Ectodermal cell (in vitro differentiated cells): ENCODE results near the gene PDHX.
"Not testable (repeated sequence)": the region's sequence is repeated elsewhere in the genome, so short reads cannot be mapped to it uniquely, and the experiment has no call there.

ENCODE experiments used
- H3K27ac ChIP-seq: 2 replicates; pipeline ENCODE4 v1.7.0; 2013; ENCODE audit warnings: mild to moderate bottlenecking, low read depth, low read length; ENCODE audit not compliant: insufficient read depth, poor library complexity, severe bottlenecking
- H3K27me3 ChIP-seq: 2 replicates; pipeline ENCODE4 v1.7.0; 2013; ENCODE audit warnings: mild to moderate bottlenecking, low read length; ENCODE audit not compliant: insufficient read depth, control insufficient read depth, poor library complexity, severe bottlenecking
- H3K36me3 ChIP-seq: one replicate; pipeline ENCODE4 v1.7.0; 2013; ENCODE audit warnings: low read length; ENCODE audit not compliant: control insufficient read depth, insufficient read depth
- H3K4me1 ChIP-seq: one replicate; pipeline ENCODE4 v1.7.0; 2013; ENCODE audit warnings: low read length; ENCODE audit not compliant: control insufficient read depth, insufficient read depth
- H3K4me3 ChIP-seq: 2 replicates; pipeline ENCODE4 v1.7.0; 2013; ENCODE audit warnings: low read depth, low read length, control low read depth; ENCODE audit not compliant: insufficient read depth
- H3K9me3 ChIP-seq: 2 replicates; pipeline ENCODE4 v1.7.0; 2013; ENCODE audit warnings: mild to moderate bottlenecking, low read length, moderate library complexity; ENCODE audit not compliant: control insufficient read depth
- WGBS, 2 experiments: methylation state at CpG; one replicate each; pipeline ENCODE4 v1.1.7; 2013; ENCODE audit warnings: missing lambda C conversion rate in 2 of 2; 5-methylcytosine and 5-hydroxymethylcytosine counted together

PDHX gene

DNA sequence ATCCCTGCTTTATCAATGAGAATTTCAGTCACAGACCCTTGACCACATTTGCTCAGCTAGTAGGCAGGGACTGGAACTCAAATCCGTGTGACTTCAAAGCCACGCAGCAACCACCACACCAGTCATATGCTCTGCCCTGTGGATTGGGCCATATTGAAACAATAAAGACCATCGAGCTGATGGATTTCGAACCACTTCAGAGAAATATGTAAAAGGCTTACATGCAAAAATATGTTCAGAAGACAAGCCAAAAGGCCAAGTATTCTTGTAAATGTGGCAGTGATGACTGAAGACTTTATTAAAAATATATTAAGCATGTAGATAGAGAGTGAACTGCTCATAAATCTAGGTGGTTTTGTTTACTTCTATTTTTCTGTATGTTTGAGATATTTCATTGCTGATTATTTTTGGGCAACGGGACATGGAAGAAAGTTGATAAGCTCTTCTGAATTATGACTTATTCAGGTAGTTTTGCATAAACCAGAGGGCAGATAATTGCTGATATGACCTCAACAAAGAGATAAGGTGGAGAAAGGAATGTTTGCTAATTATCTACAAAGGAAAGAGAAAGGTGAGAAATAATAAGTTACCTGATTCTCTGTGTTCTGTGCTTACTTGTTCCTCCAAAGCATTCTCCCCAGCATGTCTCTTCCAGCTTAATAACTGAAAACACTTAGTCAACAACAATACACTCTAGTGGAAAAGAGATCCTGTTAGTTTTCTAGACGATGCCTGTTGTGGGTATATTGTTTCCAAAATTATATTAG is 99.4 kb downstream of the PDHX start:
- Histone ChIP-seq H3K27me3 (no peaks in the 10 kb centered on the region), H3K27ac (no peak overlapping the region), H3K9me3 (no peaks in the 10 kb centered on the region), H3K4me1 (no peaks in the 10 kb centered on the region), H3K36me3 (no peaks in the 10 kb centered on the region), H3K4me3 (no peak overlapping the region)
- WGBS, 2 experiments = 87 to 95% methylated on average over 5 to 6 of the region's 6 CpGs

DNA sequence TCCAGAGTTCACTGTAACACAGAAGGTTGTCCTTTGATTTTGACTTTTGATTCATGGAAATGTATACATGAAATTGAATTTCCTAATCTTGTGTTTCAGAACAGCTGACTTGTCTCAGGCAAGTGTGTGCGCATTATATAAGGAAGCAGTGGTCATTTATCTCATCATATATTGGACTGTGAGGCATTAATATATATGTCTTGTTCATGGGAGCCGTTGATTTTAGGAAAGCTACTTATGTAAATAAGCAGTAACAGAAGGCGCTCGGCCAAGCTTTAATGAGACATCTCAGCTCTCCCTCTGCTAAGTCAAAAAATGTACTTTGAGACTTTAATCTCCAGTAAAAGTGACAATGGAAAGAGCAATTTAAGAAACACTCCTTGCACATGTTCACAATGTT is 100.5 kb downstream of the PDHX start:
- Histone ChIP-seq H3K9me3 (no peaks in the 10 kb centered on the region), H3K27me3 (no peaks in the 10 kb centered on the region), H3K4me3 (no peak overlapping the region), H3K27ac (no peak overlapping the region), H3K4me1 (no peaks in the 10 kb centered on the region), H3K36me3 (no peaks in the 10 kb centered on the region)
- 94 to 98% methylated on average over 4 of the region's 4 CpGs for WGBS, 2 experiments

DNA sequence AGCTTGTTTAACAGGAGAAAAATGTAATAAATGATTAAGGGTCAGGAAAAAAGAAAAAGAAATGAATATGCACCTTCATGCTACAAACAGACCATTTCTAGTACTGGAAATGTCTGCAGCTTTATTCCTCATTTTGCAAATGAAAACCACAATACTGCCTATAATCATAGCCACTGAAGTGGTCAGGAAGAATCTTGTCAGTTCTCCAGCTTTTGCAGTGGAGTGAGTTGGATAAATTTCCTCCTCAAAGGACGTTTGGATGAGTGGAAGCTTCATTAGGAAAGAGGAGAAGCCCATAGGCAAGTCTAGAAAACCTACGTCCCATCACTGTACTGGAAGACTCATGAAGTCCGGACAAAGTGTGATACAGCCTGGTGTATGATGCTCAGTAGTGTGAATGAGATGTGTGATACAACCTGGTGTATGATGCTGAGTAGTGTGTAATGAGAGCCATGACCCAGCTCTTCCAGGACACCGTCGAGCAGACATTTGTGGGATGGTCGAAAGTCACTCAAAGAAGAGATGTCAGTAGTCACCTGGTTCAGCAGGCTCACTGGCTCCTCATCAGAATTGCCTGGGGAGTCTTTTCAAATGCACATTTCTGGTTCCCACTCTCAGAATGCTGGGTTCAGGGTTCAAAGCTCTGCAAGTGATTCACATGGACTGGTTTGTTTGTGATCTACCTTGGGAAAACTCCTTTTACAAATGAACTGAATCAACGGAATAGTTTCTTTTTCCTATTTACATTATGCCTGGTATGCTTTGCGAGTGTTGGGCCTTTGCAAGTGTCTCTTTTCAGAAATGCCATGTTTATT is 101.3 kb downstream of the PDHX start:
- no peaks in the 10 kb centered on the region for H3K4me1 ChIP-seq
- no peak overlapping the region for H3K4me3 ChIP-seq
- H3K9me3 ChIP-seq = no peaks in the 10 kb centered on the region
- no peaks in the 10 kb centered on the region for H3K27me3 ChIP-seq
- H3K36me3 ChIP-seq = no peaks in the 10 kb centered on the region
- 71 to 80% methylated on average over 8 of the region's 8 CpGs for WGBS, 2 experiments
- no peak overlapping the region for H3K27ac ChIP-seq

DNA sequence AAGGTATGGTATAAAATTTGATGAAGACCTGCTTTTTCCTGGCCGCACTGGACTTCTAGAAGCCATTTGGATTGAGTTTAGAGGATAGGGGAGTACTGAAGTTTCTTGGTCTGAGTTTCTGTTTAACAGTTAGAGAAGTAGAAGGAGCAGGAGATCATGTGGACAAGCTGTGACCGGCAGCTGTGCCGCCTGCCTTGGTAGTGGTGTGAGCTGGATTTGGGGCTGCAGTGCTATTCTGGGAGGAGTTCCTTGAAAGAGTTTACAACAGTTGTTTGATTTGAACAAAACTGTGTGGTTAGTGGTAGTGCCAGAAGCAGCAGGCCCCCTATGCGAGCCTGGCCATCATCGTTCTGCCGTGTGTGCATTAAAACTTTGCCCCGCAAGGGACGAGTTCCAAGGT is 105.2 kb downstream of the PDHX start:
- Histone ChIP-seq H3K4me3 (no peak overlapping the region), H3K27ac (no peak overlapping the region), H3K36me3 (no peaks in the 10 kb centered on the region), H3K4me1 (no peaks in the 10 kb centered on the region), H3K27me3 (no peaks in the 10 kb centered on the region), H3K9me3 (no peaks in the 10 kb centered on the region)
- WGBS, 2 experiments = 96 to 98% methylated on average over 8 of the region's 8 CpGs

DNA sequence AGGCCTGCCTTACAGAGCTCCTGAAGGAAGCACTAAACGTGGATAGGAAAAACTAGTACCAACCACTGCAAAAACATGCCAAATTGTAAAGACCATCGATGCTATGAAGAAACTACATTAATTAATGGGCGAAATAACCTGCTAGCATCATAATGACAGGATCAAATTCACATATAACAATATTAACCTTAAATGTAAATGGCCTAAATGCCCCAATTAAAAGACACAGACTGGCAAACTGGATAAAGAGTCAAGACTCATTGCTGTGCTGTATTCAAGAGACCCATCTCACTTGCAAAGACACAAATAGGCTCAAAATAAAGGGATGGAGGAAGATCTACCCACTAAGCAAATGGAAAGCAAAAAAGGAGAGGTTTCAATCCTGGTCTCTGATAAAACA is 107.5 kb downstream of the PDHX start:
- not testable (repeated sequence) for H3K36me3 ChIP-seq, H3K4me3 ChIP-seq, H3K9me3 ChIP-seq, H3K4me1 ChIP-seq, H3K27ac ChIP-seq, H3K27me3 ChIP-seq
- 91 to 93% methylated on average over 3 of the region's 3 CpGs for WGBS, 2 experiments

DNA sequence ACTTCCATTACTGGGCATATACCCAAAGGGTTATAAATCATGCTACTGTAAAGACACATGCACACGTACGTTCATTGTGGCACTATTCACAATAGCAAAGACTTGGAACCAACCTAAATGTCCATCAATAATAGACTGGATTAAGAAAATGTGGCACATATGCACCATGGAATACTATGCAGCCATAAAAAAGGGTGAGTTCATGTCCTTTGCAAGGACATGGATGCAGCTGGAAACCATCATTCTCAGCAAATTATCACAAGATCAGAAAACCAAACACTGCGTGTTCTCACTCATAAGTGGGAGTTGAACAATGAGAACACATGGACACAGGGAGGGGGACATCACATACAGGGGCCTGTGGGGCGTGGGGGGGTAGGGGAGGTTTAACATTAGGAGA is 111.6 kb downstream of the PDHX start:
- H3K27ac ChIP-seq, H3K9me3 ChIP-seq, H3K36me3 ChIP-seq, H3K4me1 ChIP-seq, H3K4me3 ChIP-seq, H3K27me3 ChIP-seq: not testable (repeated sequence)
- WGBS, 2 experiments = 76 to 94% methylated on average over 3 to 4 of the region's 4 CpGs

DNA sequence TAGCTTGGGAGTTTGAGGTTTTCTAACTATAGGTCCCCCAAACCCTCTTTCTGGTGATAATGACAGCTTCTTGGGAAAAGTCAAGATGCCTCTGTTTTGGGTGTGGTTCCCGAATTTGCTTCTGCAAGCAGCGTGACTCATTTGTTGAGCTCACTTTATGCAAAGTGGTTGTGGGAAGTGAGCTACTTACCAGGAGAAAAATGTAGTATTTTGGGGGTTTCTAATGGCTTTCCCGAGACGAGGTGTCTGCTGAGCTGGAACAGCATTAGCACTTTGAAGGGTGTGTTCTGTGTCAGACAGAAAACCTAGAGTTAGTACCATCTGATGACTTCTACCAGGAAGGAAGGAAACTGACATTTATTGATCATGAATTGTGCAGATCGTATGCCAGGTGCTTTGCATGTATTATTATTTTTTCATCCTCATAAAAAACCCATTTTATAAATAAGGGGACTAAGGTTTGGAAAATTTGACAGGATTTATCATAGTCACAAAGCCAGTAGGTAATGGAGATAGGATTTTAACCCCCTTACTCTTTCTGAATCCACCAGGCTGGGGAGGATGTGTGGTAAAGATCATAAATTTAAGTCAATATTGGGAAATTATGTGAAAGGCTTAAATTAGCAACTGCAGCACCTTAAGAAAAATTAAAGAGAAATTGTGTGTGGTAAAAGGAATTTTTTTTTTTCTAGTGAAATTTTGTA is 113.7 kb downstream of the PDHX start:
- H3K36me3 ChIP-seq = no peaks in the 10 kb centered on the region
- no peaks in the 10 kb centered on the region for H3K9me3 ChIP-seq
- H3K4me1 ChIP-seq = no peaks in the 10 kb centered on the region
- H3K4me3 ChIP-seq = no peak overlapping the region
- WGBS, 2 experiments = 79 to 82% methylated on average over 4 of the region's 5 CpGs
- no peak overlapping the region for H3K27ac ChIP-seq
- no peaks in the 10 kb centered on the region for H3K27me3 ChIP-seq

DNA sequence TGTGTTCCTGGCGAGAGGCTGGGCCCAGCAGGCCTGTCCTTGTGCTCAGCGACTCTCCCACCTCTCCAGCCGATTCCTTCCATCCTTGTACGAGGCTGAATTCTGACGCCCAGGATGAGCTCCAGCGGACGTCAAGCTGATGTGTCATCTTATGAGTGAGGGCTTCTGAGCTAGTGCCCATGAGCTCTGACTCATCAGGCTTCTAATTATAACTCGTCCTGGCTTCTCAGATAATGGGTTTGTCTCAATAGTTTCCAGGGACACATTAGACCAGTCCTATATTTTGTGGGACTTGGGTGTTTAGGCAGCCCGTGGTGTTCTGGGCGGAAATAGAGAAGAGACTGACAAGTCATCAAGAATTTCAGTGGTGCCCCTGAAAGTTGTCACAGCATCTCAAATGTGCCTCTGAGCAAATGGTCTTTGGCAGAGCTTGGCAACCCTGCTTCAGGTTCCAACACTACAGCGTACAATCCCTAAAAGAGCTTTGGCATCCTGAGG is 114.3 kb downstream of the PDHX start:
- 86 to 87% methylated on average over 11 of the region's 11 CpGs for WGBS, 2 experiments
- no peak overlapping the region for H3K27ac ChIP-seq
- no peaks in the 10 kb centered on the region for H3K4me1 ChIP-seq
- no peaks in the 10 kb centered on the region for H3K36me3 ChIP-seq
- H3K9me3 ChIP-seq = no peaks in the 10 kb centered on the region
- H3K27me3 ChIP-seq = no peaks in the 10 kb centered on the region
- no peak overlapping the region for H3K4me3 ChIP-seq

DNA sequence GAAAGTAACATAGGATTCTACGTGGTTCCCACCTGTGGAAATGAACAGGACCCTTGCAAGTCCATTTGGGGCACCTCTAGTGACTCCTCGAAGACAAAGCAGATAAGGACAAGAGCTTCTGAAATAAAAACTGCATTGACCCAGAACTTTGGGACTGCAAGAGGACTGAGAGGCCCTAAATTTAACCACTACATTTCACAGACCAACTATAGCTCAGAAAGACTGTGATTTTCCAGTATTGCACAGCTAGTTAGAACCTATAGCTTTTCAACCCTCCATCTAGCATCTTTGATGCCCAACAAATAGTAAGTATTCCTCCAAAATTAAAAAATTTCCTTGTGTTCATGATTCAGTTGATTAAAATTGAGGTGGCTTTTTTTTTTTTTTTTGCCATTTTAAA is 114.9 kb downstream of the PDHX start:
- no peaks in the 10 kb centered on the region for H3K27me3 ChIP-seq
- no peak overlapping the region for H3K4me3 ChIP-seq
- H3K4me1 ChIP-seq = no peaks in the 10 kb centered on the region
- no peaks in the 10 kb centered on the region for H3K9me3 ChIP-seq
- 93 to 96% methylated on average over 2 of the region's 2 CpGs for WGBS, 2 experiments
- no peaks in the 10 kb centered on the region for H3K36me3 ChIP-seq
- H3K27ac ChIP-seq = no peak overlapping the region

DNA sequence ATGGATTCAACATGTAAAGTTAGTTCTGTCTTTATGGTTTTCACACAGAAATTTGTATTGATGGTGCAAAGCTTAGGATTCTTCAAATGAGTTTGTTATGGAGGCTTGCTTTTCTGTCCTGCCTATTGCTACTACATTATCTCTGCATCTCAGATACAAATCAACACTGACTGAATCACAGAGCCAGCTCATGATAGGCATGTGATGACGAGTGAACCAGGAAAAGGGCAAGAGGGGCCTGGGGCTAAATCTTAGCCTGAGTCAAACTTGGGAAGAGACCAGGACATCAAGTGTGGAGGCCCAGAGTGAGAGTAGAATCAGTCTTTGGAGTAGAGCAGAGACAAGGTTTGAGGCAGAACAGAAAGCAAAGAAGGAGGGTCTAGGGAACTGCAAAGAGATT is 115.4 kb downstream of the PDHX start:
- no peak overlapping the region for H3K27ac ChIP-seq
- H3K4me3 ChIP-seq = no peak overlapping the region
- no peaks in the 10 kb centered on the region for H3K36me3 ChIP-seq
- 89 to 93% methylated on average over 1 of the region's 1 CpG for WGBS, 2 experiments
- no peaks in the 10 kb centered on the region for H3K27me3 ChIP-seq
- H3K4me1 ChIP-seq = no peaks in the 10 kb centered on the region
- H3K9me3 ChIP-seq = no peaks in the 10 kb centered on the region
